ENCODE measurements around the gene RNF31. TPM values are rescaled to one million over a fixed set of nuclear protein-coding genes. Genes with fewer than 3 reads are reported as not detected.

Gene RNF31
- total RNA-seq, 2 experiments from 2014 or later: 37.8 to 57.8 TPM

- Histone ChIP-seq H2AFZ (ENCODE audit: low read length) (no peak overlapping the region), H3K4me3 (ENCODE audit: low read depth, low read length, poor library complexity, severe bottlenecking) (no peak overlapping the region), H3K4me1 (ENCODE audit: insufficient read depth, low read length, poor library complexity, severe bottlenecking) (peaks cover 14% of the 10 kb centered on the region), H3K9me3 (ENCODE audit: low read length) (no peaks in the 10 kb centered on the region), H3K36me3 (ENCODE audit: insufficient read depth, low read length) (peaks cover 42% of the 10 kb centered on the region), H3K9me2 (ENCODE audit: insufficient read depth, low read length) (no peaks in the 10 kb centered on the region), H4K20me1 (ENCODE audit: insufficient read depth, low read length) (no peaks in the 10 kb centered on the region), H3K27ac (ENCODE audit: low read depth, low read length, poor library complexity, severe bottlenecking) (no peak overlapping the region), H3K79me2 (ENCODE audit: insufficient read depth, low read depth, low read length) (no peaks in the 10 kb centered on the region), H3K4me2 (ENCODE audit: low read length) (no peak overlapping the region)
- TF ChIP-seq EZH2phosphoT487 (IDR thresholded peaks at IDR 0.05; ENCODE audit: borderline replicate concordance, low read depth, low read length) (no peak), CTCF (conservative IDR thresholded peaks at IDR 0.05; ENCODE audit: low read length) (no peak)
- no peak for DNase-seq (ENCODE audit: low spot score)
- intact Hi-C loops (cut with micrococcal nuclease; ENCODE audit: unreplicated experiment): no loop called here
- POLR2A ChIA-PET: interaction anchor here (0.7 to 1.3 kb wide), 3 partner anchors 9 to 15 kb away, joined by 3 to 8 read pairs (median 3); partner anchors contain the start of genes DCAF11, NRL and PSME1
- CTCF ChIA-PET (ENCODE audit: unreplicated experiment): interaction anchor here (1.4 kb wide), 1 partner anchor 9 kb away, joined by 5 read pairs; the partner anchor contains the start of genes DCAF11 and NRL
- TSS peak; percentile 70 for BruUV-seq (replicated peaks)
Observed at GRCh38 chr14:24123424-24124417, 23.6 kb upstream of the RNF31 start.

- H2AFZ ChIP-seq (ENCODE audit: low read length): no peak overlapping the region
- no peaks in the 10 kb centered on the region for H3K79me2 ChIP-seq (ENCODE audit: insufficient read depth, low read depth, low read length)
- no peak overlapping the region for H3K4me3 ChIP-seq (ENCODE audit: low read depth, low read length, poor library complexity, severe bottlenecking)
- TF ChIP-seq EZH2phosphoT487 (IDR thresholded peaks at IDR 0.05; ENCODE audit: borderline replicate concordance, low read depth, low read length) (no peak), CTCF (conservative IDR thresholded peaks at IDR 0.05; ENCODE audit: low read length) (no peak)
- ChIA-PET POLR2A (interaction anchor here (0.7 to 1.8 kb wide), 7 partner anchors 8 to 920 kb away, joined by 3 to 10 read pairs (median 3); partner anchors contain the start of genes DCAF11, NRL and PSME1), CTCF (ENCODE audit: unreplicated experiment) (no interaction called here)
- no peak for DNase-seq (ENCODE audit: low spot score)
- no peaks in the 10 kb centered on the region for H3K9me2 ChIP-seq (ENCODE audit: insufficient read depth, low read length)
- no peaks in the 10 kb centered on the region for H3K9me3 ChIP-seq (ENCODE audit: low read length)
- no TSS peak for BruUV-seq (replicated peaks)
- H3K36me3 ChIP-seq (ENCODE audit: insufficient read depth, low read length): peaks cover 15% of the 10 kb centered on the region; the same call in 1 of the 2 replicates
- intact Hi-C loops (cut with micrococcal nuclease; ENCODE audit: unreplicated experiment): no loop called here
- no peak overlapping the region for H3K27ac ChIP-seq (ENCODE audit: low read depth, low read length, poor library complexity, severe bottlenecking)
- H4K20me1 ChIP-seq (ENCODE audit: insufficient read depth, low read length): no peaks in the 10 kb centered on the region
- no peak overlapping the region for H3K4me2 ChIP-seq (ENCODE audit: low read length)
- peaks cover 14% of the 10 kb centered on the region for H3K4me1 ChIP-seq (ENCODE audit: insufficient read depth, low read length, poor library complexity, severe bottlenecking)
Observed at GRCh38 chr14:24126939-24127338, 20.4 kb upstream of the RNF31 start.

All from OCI-LY7 (cell line).